SK-N-SH (cell line): ENCODE data around the gene CHMP6. TPM values are rescaled to one million over a fixed set of nuclear protein-coding genes. Genes with fewer than 3 reads are reported as not detected.

Experiments
- CTCF ChIA-PET: fragments of 300-600, 350-600 bp; formaldehyde crosslinking; extraction: SDS; loops from one replicate; lab custom pipeline; 2021; lab: Yijun Ruan, JAX
- POLR2A ChIA-PET: fragments of 350-600 bp; sonication (Branson Sonifier 250); formaldehyde crosslinking; extraction: SDS; loops from one replicate; lab custom pipeline; 2020; ENCODE audit warnings: antibody characterized with exemption, inconsistent platforms; lab: Yijun Ruan, JAX
- DNase-seq: peaks from one replicate; pipeline ENCODE4 v3.0.0; 2012
- H2AFZ ChIP-seq: fragments of 200-600 bp; sonication (generic); 2 replicates; pipeline ENCODE4 v1.8.1; 2016; ENCODE audit warnings: antibody characterized with exemption, mild to moderate bottlenecking, low read depth
- H3F3A ChIP-seq: fragments of 200-600 bp; sonication (generic); replicated peaks from 2 replicates; pipeline ENCODE3; 2016; ENCODE audit warnings: antibody characterized with exemption, mild to moderate bottlenecking; ENCODE audit not compliant: insufficient read depth
- H3K27ac ChIP-seq, 2 experiments: fragments of 200-500 bp in 1 of 2; fragments of 200-600 bp in 1 of 2; sonication (Bioruptor generic) in 1 of 2; sonication (generic), shearing (Covaris generic) in 1 of 2; 2 replicates each; pipeline versions ENCODE4 v1.5.1 to v1.6.1; 2014 to 2016; ENCODE audit warnings: low read depth in 2 of 2, inconsistent platforms in 1 of 2, low read length in 1 of 2, mild to moderate bottlenecking in 1 of 2, mixed read lengths in 1 of 2
- H3K27me3 ChIP-seq: fragments of 200-600 bp; sonication (generic), shearing (Covaris generic); 2 replicates; pipeline ENCODE4 v1.6.1; 2016; ENCODE audit warnings: mixed run types; ENCODE audit not compliant: insufficient read depth
- H3K36me3 ChIP-seq, 2 experiments: fragments of 200-500 bp in 1 of 2; fragments of 200-600 bp in 1 of 2; sonication (Bioruptor generic) in 1 of 2; sonication (generic) in 1 of 2; replicated peaks in 1 of 2; 2 replicates each; pipeline versions ENCODE3 to v1.5.1; 2014 to 2016; ENCODE audit warnings: low read length in 1 of 2, mild to moderate bottlenecking in 1 of 2; ENCODE audit not compliant: insufficient read depth in 2 of 2, control insufficient read depth in 1 of 2
- H3K4me1 ChIP-seq, 2 experiments: fragments of 200-500 bp in 1 of 2; fragments of 200-600 bp in 1 of 2; sonication (Bioruptor generic) in 1 of 2; sonication (generic), shearing (Covaris generic) in 1 of 2; 2 replicates each; pipeline versions ENCODE4 v1.5.1 to v1.6.1; 2014 to 2016; ENCODE audit warnings: low read depth in 1 of 2, low read length in 1 of 2, mixed run types in 1 of 2; ENCODE audit not compliant: insufficient read depth in 2 of 2, control insufficient read depth in 1 of 2
- H3K4me2 ChIP-seq: fragments of 200-600 bp; sonication (generic), shearing (Covaris generic); 2 replicates; pipeline ENCODE4 v1.6.1; 2017; ENCODE audit warnings: mixed run types
- H3K4me3 ChIP-seq, 2 experiments: fragments of 200-500 bp in 1 of 2; fragments of 200-600 bp in 1 of 2; sonication (Bioruptor generic) in 1 of 2; sonication (generic), shearing (Covaris generic) in 1 of 2; 2 replicates each; pipeline versions ENCODE4 v1.5.1 to v1.8.1; 2014 to 2016; ENCODE audit warnings: low read depth in 2 of 2, inconsistent platforms in 1 of 2, low read length in 1 of 2, mild to moderate bottlenecking in 1 of 2, mixed read lengths in 1 of 2, moderate library complexity in 1 of 2
- H3K79me2 ChIP-seq: fragments of 200-600 bp; sonication (generic); 2 replicates; pipeline ENCODE4 v1.8.1; 2017; ENCODE audit warnings: mild to moderate bottlenecking; ENCODE audit not compliant: insufficient read depth
- H3K9ac ChIP-seq: fragments of 200-600 bp; sonication (generic); 2 replicates; pipeline ENCODE4 v1.6.1; 2017; ENCODE audit warnings: mixed run types
- H3K9me2 ChIP-seq: fragments of 200-600 bp; sonication (generic); 2 replicates; pipeline ENCODE4 v1.6.1; 2017; ENCODE audit warnings: mixed run types
- H3K9me3 ChIP-seq: fragments of 200-600 bp; sonication (generic); 2 replicates; pipeline ENCODE4 v1.6.1; 2017; ENCODE audit warnings: mixed run types, mild to moderate bottlenecking, moderate library complexity
- H4K20me1 ChIP-seq: fragments of 200-600 bp; sonication (generic); 2 replicates; pipeline ENCODE4 v1.6.1; 2017; ENCODE audit warnings: mild to moderate bottlenecking, mixed run types; ENCODE audit not compliant: insufficient read depth
- CTCF ChIP-seq: fragments of 200-600 bp; sonication (generic); IDR thresholded peaks from 2 replicates; pipeline ENCODE4 v1.6.1; 2017; ENCODE audit warnings: antibody characterized with exemption, mild to moderate bottlenecking, moderate library complexity
- EP300 ChIP-seq, 2 experiments: IDR thresholded peaks; 2 replicates each; pipeline versions ENCODE4 v1.4.0 to v1.6.1; 2012; ENCODE audit warnings: borderline replicate concordance in 1 of 2, low read depth in 1 of 2, low read length in 1 of 2
- NFIC ChIP-seq: IDR thresholded peaks from 2 replicates; pipeline ENCODE4 v1.4.0; 2012; ENCODE audit warnings: borderline replicate concordance
- POLR2AphosphoS5 ChIP-seq: IDR thresholded peaks from 2 replicates; pipeline ENCODE4 v1.6.1; 2012; ENCODE audit warnings: low read depth, low read length
- RAD21 ChIP-seq: IDR thresholded peaks from 2 replicates; pipeline ENCODE4 v1.6.1; 2012; ENCODE audit warnings: mild to moderate bottlenecking, low read length
- RCOR1 ChIP-seq: fragments of 150-350 bp; IDR thresholded peaks from 2 replicates; pipeline ENCODE4 v1.6.1; 2017; ENCODE audit warnings: antibody characterized with exemption, low read length
- RFX5 ChIP-seq: IDR thresholded peaks from 2 replicates; pipeline ENCODE4 v1.6.1; 2012; ENCODE audit warnings: mild to moderate bottlenecking, improper control_type of control experiment, low read length
- SMC3 ChIP-seq: IDR thresholded peaks from 2 replicates; pipeline ENCODE4 v1.6.1; 2012; ENCODE audit warnings: low read depth, low read length, improper control_type of control experiment
- WGBS: methylation state at CpG from one replicate; pipeline ENCODE4 v1.1.6; 2017; ENCODE audit warnings: low lambda C conversion rate; 5-methylcytosine and 5-hydroxymethylcytosine counted together
- polyA plus RNA-seq, 3 experiments: library from polyadenylated mRNA; depleted of rRNA; stranded (reverse); fragments of >200 nt; gene quantifications; 2 replicates each; pipeline ENCODE4 v1.2.3, GENCODE V29; 2012

Gene CHMP6
- polyA plus RNA-seq, 1 of the 3 experiments (the other 2 are of a cell fraction), result 44.1 TPM

DNA sequence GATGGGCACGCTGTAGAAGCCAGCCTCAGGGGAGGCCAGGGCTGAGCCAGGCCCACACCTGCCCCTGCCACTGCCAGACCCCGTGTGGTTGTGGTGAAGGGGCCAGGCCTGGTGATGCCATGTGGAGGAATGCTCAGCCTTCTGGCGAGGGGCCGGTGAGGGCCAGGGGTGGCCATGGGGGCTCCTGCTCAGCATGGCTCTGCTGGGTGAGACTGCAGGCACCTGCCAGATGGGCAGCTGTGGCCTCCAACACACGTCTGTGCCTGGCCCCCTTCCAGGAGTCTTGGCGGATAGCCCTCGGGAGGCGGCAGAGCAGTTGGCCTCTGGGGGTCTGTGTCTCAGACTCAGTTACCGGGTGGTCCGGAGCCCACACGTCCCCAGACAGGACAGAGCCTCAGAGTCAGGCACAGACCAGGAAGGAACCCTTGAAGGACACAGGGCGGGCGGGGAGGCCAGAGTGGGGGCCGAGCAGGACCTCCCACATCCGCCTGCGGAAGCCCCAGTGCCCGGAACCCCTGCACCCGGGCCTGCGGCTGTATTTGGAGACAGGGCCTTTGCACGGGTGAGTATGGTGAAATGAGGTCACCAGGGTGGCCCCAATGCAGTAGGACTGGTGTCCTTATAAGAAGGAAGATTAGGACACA lies 22.5 kb upstream of the CHMP6 start:
- WGBS, result 52% methylated on average over 16 of the region's 20 CpGs
- Histone ChIP-seq H3K4me2 (peak overlapping the region; percentile 22; the same call in 1 of the 2 replicates), H3K9me2 (no peaks in the 10 kb centered on the region), H3F3A (peaks cover 4% of the 10 kb centered on the region), H3K4me1 (peaks cover 9 to 33% of the 10 kb centered on the region in 2 experiments; a peak in 2 of 4 replicates), H3K27me3 (no peaks in the 10 kb centered on the region), H4K20me1 (no peaks in the 10 kb centered on the region), H3K9me3 (no peaks in the 10 kb centered on the region), H3K36me3 (peaks cover 0 to 14% of the 10 kb centered on the region in 2 experiments), H3K4me3 (no peak overlapping the region), H3K79me2 (no peaks in the 10 kb centered on the region), H3K27ac (peak overlapping the region in 1 of 2 experiments; percentile 4; a peak in 2 of 4 replicates), H3K9ac (no peak overlapping the region), H2AFZ (no peak overlapping the region)
- DNase-seq, result peak; percentile 56
- ChIA-PET POLR2A (interaction anchor here (1.1 kb wide), 1 partner anchor 515 kb away, joined by 3 read pairs; no protein-coding TSS in a partner anchor), CTCF (interaction anchor here (0.6 to 5.7 kb wide), 14 partner anchors 9 to 541 kb away, joined by 3 to 47 read pairs (median 4); partner anchors contain the start of genes CHMP6 and NPTX1)
- peak; percentile 77; the same call in 1 of the 2 replicates for TF ChIP-seq RCOR1
- TF ChIP-seq POLR2AphosphoS5, result no peak

DNA sequence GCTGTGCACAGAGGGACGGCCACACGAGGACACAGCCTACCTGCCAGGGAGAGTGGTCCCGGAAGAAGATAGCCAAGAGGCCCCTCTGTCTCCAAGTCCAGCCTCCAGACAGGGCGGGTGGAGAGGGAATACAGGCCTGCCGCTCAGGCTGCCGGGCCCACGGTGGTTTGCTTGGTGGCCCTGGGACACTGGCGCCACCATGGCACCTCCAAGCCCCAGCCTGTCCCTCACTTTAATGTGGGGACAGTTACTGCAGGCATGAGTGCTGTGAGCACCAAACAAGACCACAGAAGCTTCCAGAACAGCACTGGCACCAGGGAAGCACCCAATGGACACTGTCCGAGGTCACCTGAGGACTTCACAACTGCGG lies 22.0 kb upstream of the CHMP6 start:
- POLR2A ChIA-PET, result interaction anchor here (1.1 kb wide), 1 partner anchor 515 kb away, joined by 3 read pairs; no protein-coding TSS in a partner anchor
- Histone ChIP-seq H2AFZ (no peak overlapping the region), H3K4me2 (no peak overlapping the region)

GRCh38 chr17:80970044-80970761 lies 21.4 kb upstream of the CHMP6 start:
- no peaks in the 10 kb centered on the region for H3K79me2 ChIP-seq
- peaks cover 0 to 5% of the 10 kb centered on the region in 2 experiments for H3K36me3 ChIP-seq
- no peaks in the 10 kb centered on the region for H3K9me3 ChIP-seq
- CTCF ChIA-PET, result interaction anchor here (0.7 to 9.7 kb wide), 22 partner anchors 8 to 545 kb away, joined by 3 to 74 read pairs (median 4); partner anchors contain the start of gene NPTX1
- no peak overlapping the region for H3K4me2 ChIP-seq
- peak; percentile 82 for DNase-seq
- H3K27ac ChIP-seq, result no peak overlapping the region
- H3K4me3 ChIP-seq, result no peak overlapping the region
- WGBS, result 73% methylated on average over 14 of the region's 20 CpGs
- H3F3A ChIP-seq, result peaks cover 4% of the 10 kb centered on the region
- POLR2A ChIA-PET, result interaction anchor here (0.6 to 1.1 kb wide), 2 partner anchors 189 to 516 kb away, joined by 3 read pairs; no protein-coding TSS in a partner anchor
- no peaks in the 10 kb centered on the region for H4K20me1 ChIP-seq
- peaks cover 9 to 33% of the 10 kb centered on the region in 2 experiments; a peak in 2 of 4 replicates for H3K4me1 ChIP-seq
- no peaks in the 10 kb centered on the region for H3K9me2 ChIP-seq
- H3K27me3 ChIP-seq, result peaks cover 3% of the 10 kb centered on the region; the same call in 1 of the 2 replicates
- no peak overlapping the region for H3K9ac ChIP-seq
- H2AFZ ChIP-seq, result no peak overlapping the region
- TF ChIP-seq RFX5 (no peak), CTCF (peak; percentile 58), SMC3 (peak; percentile 53; the same call in 1 of the 2 replicates), RAD21 (peak; percentile 64), NFIC (no peak)

More for the DNA sequence above, 22.0 kb upstream of the CHMP6 start:
- no peaks in the 10 kb centered on the region for H3K9me3 ChIP-seq
- H3K79me2 ChIP-seq, result no peaks in the 10 kb centered on the region
- TF ChIP-seq EP300 (IDR thresholded peaks at IDR 0.05; ENCODE audit: borderline replicate concordance in 1 of 2, low read depth in 1 of 2, low read length in 1 of 2), result no peak
- no peak for TF ChIP-seq RAD21
- TF ChIP-seq, all 33 proteins: peak for 0
- Histone ChIP-seq H3K27ac (no peak overlapping the region), H3K9ac (no peak overlapping the region), H3K4me1 (peaks cover 9 to 33% of the 10 kb centered on the region in 2 experiments; a peak in 2 of 4 replicates), H3K36me3 (peaks cover 0 to 11% of the 10 kb centered on the region in 2 experiments), H4K20me1 (no peaks in the 10 kb centered on the region), H3F3A (peaks cover 4% of the 10 kb centered on the region), H3K27me3 (no peaks in the 10 kb centered on the region; the same call in 1 of the 2 replicates), H3K9me2 (no peaks in the 10 kb centered on the region), H3K4me3 (no peak overlapping the region)
- 97% methylated on average over 10 of the region's 10 CpGs for WGBS
- no peak for DNase-seq
- CTCF ChIA-PET, result interaction anchor here (0.7 to 5.7 kb wide), 19 partner anchors 8 to 544 kb away, joined by 3 to 47 read pairs (median 4); partner anchors contain the start of genes CHMP6 and NPTX1
